CD4-positive, alpha-beta T cell treated with Interleukin-17A for 1 hour (primary cell): ENCODE measurements around the gene INS.

Experiments
- DNase-seq: peaks from one replicate; pipeline ENCODE4 v3.0.0-alpha.2; 2020

The INS gene

DNA sequence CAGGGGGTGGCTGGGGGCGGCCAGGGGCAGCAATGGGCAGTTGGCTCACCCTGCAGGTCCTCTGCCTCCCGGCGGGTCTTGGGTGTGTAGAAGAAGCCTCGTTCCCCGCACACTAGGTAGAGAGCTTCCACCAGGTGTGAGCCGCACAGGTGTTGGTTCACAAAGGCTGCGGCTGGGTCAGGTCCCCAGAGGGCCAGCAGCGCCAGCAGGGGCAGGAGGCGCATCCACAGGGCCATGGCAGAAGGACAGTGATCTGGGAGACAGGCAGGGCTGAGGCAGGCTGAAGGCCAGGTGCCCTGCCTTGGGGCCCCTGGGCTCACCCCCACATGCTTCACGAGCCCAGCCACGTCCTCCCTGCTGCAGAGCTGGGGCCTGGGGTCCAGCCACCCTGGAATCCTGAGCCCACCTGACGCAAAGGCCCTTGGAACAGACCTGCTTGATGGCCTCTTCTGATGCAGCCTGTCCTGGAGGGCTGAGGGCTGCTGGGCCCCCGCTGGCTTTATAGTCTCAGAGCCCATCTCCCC, at the start of gene INS:
INS (minus strand) TSS at position 474 of the 524 bp plus-strand sequence; CDS start at position 236, 238 bp downstream.
- DNase-seq: no peak

DNA sequence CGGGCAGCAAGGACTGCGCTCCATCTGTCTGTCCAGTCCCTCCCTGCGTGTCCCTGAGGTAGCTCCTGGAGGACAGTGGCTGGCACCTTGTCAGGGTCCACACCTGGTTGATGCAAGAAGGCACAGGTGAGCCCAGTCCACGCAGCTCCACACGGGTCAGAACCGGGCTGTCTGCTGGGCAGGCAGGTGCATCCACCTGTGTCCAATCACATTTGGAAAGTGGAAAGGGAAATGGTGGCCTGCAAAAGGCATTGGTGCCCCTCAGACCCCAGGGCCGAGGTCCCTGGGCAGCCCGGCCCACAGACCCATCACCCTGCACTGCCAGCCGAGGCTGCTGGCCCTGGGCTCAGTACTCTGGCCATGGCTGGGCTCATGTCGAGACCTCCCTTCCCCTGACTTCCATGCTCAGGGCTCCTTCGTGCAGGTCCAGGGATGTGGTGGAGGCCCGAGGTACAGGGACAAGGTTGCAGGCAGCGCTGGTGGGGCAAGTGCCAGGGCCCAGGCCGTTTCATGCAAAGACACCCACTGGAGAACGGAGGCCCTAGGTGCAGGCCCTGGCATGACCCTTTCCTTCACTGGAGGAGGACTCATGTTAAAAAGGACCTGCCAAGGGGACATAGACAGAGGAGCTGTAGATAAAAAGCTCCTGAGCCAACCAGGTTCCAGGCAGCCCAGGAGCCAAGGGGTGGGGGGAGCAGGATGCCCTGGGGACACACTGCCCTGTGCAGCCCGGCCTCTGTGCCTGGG, 49.5 kb upstream of the INS start:
- no peak for DNase-seq

DNA sequence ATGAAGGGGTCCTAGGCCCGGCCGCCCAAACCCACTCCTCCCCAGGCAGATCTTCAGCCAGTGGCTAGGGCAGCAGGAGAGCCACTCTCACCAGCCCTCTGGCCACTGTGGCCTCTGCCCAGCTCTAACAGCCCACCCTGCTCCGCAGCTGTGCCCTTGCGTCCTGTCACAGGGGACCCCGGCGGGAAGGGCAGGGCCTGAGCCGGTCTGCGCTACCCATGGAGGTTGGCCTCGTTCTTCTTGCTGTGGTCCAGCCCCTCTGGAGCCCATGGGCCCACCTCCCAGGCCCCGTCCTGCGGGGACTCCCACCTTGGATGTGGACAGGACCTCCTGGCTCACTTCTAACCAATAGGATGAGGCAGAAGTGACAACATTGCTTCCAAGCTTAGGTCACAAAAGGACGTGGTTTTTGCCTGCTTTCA, 48.9 kb upstream of the INS start:
- DNase-seq: no peak

DNA sequence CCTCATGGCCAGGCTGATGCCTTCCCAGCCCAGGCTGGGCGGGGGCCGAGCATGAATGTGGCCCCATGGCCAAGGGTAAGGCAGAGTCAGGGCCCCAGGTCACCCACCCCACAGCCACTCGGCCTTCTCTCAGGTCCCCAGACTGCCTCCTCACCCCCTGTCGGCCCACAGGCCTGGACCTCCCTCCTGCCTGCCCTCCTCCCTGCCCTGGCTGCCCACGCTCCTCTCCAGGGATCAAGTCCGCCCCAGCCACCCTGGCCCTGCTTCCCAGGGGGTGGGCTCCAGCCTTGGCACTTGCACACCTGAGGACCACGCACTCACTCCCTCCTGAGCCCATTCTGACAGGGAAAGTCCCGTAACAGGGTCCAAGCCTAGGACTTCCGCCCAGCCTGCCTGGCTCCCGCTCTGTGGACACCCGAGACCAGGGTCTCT, 48.4 kb upstream of the INS start:
- no peak for DNase-seq

DNA sequence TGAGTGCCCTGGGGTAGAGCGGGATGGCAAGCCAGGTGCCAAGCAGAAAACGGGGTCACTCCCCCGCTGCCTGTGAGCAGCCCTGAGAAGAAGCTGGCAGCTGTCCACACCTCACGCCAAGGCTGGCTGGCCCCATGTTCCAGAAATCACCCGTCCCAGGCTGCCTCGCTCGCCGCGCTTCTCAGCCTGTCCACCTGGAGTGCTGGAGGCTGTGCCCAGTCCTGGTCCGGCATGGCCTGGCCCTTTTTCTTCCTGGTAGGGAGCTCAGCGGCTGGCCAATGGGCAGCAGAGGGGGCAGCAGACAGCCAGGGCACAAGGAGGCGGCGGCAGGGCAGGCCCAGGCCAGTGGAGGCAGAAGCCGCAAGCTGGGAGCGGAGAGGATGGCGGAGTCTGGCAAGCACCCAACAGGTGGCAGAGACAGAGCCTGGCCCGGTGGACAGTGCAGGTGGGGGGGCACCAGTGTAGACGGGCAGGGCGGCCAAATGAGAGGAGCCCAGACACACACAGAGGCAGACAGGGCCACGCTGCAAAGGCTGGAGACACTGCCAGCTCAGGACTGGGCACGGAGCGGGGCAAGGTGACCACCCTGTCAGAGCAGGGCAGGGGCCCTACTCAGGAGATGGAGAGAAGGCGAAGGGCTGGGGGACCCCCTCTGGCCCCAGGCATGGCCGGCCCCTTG, 47.8 kb upstream of the INS start:
- DNase-seq: no peak

DNA sequence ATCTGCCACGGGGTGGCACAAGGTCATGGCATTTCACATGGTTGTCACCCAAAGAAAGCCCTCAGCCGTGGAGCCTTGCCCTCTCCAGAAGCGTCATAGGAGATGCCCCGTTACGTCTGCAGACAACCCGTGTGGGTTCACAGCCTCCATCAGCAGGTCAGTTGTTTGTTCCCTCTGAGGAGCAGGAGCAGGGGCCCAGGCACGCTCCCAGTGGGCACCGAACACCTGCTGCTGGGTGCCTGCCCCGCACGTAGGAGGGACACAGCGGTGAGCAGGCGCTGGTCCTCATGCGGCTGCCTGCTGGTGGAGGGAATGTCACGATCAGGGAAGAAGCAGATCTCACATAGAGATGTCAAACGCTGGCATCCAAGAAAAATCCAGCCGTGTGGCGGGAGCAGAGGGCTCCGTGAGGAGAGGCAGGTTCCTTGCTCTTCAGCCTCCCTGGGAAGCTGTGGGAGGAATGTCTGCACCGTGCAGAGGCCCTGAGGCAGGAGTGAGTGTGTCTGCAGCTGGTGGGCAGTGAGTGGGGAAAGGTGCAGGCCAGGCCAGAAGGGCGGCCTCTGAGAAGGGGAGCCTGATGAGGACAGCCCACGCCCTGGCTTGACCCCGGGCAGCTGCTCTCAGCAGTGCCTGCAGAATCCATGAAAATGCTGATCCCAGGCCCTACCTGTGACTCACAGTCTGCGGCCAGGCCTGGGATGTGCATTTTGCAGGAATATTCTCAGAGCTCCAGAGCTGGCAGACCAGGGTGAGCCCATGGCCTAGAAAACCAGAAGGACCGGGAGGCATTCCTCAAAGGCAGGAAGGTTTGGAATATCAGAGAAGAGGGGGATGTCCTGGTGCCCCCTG, 47.0 kb upstream of the INS start:
- no peak for DNase-seq

DNA sequence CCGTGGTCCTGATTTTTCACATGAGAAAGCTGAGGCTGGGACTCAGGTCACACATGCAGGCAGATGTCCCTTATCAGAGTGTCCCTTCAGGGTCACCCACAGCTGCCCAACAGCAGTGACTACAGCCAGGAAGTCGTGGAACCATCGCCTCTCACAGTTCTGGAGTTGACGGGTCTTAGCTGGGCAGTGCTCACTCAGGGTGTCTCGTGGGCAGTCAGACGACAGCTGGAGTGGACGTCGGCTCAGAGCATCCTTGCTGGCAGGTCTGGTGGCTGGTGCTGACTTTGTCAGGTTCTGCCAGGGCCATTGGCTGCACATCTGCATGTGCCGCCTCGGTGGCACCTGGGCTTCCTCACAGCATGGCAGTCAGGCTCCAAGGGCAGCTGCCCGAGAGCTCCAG, 46.2 kb upstream of the INS start:
- DNase-seq: no peak

DNA sequence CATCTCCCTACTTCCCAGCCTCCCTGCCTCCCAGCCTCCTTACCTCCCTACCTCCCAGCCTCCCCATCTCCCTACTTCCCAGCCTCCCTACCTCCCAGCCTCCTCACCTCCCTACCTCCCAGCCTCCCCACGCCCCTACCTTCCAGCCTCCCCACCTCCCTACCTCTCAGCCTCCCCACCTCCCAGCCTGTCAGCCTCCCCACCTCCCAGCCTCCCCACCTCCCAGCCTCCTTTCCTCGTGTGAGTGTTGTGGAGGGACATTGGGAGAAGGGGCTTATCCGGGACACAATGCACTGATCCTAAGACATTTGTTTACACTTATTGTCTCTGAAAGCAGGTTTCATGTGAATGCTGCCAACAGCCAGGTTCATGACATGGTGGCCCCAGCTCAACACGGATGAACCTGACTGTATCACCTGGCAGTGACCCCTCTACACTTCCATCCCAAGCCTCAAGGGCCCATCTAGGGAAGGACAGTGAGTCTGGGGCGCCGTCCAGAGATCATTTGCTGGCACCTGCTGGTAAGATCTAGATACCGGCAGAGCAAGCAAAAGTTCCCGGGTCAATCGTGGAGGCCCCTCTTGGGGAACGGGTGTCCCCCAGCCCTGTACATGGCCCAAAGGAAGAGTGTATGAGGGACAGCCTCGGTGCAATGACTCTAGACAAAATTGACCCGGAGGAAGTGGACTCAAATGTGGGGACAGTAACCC, 45.1 kb upstream of the INS start:
- DNase-seq: no peak

DNA sequence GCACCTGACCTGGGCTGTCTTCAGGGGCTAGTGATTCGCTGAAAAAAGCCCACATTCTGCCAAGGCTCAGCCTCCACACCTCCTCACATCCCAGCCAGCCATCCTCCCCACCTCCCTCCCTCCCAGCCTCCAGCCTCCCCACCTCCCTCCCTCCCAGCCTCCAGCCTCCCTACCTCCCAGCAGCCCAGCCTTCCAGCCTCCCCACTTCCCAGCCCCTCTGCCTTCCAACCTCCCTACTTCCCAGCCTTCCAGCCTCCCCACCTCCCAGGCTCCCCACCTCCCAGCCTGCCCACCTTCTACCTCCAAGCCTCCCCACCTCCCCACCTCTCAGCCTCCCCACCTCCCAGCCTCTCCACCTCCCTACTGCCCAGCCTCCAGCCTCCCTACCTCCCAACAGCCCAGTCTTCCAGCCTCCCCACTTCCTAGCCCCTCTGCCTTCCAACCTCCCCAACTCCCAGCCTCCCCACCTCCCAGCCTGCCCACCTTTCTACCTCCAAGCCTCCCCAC, 44.3 kb upstream of the INS start:
- DNase-seq: no peak

DNA sequence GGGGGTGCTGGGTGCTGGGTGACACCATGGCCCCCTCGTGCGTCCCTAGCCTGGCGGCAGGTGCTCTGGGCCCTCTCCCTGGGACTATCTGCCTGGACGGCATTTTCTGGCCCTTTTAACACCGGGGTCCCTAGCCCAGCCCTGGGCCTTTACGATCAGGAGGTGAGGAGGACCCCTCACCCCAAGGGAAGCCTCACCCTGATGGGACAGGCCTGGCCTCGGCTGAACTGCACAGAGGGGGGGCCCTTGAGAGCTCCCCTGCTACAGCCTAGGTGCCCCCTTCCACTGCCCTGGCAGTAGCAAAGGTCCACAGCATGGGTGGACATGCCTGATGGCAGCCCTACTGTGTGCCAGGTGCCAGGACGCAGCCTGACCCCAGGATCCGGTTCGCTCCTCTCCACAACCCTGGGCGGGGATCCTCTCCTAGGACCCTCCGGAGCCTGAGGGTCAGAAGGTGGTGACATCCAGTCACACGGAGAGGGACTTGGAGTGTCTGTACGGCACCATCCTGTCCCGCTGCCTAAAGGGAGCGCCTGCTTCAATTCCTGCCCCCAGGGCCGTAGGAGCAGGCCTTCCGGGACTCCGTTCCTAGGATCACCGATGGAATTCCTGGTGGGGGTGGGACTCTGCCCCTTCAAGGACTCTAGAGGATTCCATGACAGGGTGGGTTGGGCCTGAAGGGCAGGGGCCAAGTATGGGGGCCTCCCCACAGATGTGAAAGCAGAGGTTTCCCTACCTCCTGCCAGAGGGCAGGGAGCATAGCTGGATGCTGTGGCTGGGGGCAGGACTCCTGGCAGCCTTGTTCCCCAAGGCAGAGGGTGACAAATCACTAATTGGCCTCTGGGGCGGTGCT, 43.6 kb upstream of the INS start:
- no peak for DNase-seq

DNA sequence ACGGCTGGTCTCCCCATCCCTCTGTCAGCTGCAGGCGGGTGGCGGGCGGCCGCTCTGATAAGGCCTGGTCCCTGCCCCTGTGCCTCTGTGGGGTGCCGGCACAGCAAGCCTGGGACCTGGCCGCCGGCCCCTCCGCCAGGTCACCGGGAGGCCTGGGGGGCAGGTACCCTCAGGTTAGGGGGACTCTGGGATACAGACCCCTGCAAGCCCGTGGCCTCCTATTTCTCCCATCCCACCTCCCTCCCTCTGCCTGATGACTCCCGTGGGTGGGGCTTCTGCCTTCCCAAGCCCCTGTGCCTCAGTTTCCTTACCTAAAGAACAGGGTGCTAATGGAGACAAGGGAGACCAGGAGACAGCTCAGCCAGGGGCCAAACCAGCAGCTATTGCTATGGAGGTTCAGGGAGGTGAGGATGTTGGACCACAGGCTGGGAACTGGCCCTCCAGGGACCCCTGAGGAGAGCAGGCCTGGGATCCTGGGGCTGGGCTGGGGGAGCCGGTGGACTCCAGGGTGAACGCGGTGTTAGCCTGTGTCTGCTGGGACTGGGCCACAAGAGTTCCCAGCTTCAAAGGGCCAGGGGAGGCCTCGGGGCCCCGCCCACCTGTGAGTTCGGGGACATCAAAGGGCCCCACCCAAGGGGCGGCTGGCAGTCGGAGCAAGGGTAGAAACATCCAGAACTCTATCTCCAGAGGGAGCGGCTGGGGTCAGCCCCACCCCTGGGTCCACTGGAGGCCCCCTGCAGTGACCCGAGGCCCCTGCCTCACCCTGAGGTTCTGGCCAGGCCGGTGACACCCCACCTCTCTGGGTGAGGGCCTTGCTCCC, 42.6 kb upstream of the INS start:
- no peak for DNase-seq

DNA sequence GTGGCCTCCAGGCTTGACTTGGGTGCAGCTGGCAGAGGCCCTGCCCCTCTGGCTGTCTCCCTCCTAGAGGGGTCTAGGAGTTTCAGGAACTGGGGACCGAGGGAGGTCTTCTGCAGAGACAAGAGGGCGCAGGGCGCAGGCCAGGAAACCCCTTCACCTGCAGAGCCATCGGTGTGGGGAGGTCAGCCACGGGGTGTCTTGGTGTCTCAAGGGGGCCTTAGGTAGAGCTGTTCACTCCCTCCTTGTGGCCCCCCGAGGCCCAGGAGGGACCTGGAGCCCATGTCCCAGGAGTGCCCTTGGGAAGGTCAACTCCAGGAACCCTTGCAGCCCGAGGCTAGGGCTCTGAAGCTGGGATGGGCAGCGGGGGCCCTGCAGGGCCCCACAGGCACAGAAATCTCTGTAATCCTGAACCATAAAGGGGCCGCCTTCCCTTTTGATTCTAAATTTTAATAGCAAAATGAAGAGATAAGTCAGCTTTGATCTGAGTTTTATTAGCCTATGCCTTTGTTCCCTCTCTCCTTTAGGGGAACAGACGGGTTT, 42.0 kb upstream of the INS start:
- DNase-seq: no peak

DNA sequence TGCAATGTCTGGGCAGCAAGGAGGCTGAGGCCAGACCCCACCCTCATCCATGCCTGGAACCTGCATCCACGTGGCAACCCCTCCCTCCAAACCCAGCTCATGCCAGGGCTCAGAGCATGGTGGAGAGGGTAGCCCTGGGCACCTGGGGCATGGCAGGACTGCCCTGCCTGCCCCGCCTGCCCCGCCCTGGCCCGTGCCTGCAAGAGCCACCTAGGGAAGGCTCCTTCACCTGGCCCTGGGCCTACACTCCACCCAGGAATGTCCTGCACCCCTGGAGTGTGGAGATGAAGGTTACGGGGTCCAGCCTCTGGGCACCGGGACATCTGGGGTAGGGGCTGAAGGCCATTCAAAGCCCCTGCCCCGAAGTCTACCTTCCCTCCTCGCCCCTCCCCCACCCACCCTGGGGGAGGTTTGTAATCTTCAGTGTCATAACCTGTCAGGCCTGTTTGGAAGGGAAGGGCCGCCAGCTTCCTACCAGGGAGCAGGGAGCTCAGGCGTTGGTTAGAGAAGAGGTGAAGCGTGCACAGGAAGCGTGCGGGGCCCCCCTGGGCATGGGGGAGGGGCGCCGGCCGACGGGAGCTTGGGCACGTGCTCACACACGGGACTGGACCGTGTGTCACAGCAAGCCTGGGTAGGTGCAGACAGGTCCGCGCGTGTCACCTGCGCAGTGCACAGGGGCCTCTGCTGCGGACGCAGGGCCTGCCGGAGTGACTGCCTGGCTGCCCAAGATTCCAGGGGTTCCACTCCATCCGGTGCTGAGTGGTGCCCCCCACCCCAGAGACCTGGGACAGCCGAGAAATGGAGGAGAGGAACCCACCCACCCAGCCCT, 41.3 kb upstream of the INS start:
- DNase-seq: no peak

DNA sequence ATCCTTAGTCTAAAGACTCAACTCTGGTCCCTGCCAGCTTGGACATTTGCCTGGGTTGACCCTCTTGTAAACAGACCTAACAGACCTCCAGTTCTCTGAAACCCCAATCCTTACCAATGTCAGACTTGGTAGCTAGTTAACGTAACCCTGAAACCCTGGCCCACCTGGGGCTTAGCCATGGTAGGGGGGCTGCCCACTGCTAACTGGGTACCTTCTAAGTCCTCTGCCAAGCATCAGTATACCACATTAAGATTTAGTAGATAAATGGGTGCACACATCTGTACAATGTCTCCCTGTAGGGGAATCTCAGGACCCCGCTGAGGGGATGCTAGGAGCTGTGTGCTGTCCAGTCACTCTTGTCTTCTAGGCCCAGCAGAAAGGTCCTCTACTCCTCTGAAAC, 40.5 kb upstream of the INS start:
- DNase-seq: no peak

DNA sequence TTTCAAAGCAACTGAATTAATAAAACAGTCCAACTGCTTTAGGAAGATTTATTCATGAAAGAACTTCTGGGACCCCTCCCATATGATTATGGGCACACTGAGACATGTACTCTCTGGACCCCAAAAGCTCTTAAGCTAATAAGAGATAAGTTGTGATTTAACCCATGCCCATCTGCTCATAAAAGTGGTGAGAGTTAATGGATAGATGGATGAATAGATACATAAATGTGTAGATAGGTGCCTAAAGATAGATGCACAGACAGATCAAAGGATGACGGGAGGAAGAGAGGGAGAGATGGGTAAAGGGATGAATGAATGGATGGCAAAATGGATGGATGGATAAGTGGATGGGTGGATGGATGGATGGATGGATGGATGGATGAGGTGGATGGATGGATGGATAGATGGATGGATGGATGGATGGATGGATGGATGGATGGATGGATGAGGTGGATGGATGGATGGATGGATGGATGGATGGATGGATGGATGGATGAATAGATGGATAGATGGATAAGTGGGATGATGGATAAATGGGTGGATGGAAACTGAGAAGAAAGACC, 40.0 kb upstream of the INS start:
- DNase-seq: no peak

DNA sequence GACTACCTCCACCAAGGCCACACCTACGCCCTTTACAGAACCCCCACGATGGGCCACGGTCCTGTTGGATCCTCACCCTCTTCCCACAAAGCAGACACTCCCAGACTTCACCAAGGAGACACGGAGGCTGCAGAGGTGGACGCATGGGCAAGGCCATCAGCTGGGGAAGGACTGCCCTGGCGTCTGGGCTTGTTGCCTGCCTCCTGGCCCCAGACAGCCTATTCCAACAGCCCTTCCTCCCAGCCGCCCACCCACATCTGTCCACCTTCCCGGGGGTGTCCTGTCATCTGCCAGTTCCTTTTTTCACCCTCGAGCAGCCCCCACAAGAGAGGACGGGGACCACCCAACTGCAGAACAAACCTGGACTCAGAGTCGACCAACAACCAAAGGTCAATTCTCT, 39.5 kb upstream of the INS start:
- no peak for DNase-seq

DNA sequence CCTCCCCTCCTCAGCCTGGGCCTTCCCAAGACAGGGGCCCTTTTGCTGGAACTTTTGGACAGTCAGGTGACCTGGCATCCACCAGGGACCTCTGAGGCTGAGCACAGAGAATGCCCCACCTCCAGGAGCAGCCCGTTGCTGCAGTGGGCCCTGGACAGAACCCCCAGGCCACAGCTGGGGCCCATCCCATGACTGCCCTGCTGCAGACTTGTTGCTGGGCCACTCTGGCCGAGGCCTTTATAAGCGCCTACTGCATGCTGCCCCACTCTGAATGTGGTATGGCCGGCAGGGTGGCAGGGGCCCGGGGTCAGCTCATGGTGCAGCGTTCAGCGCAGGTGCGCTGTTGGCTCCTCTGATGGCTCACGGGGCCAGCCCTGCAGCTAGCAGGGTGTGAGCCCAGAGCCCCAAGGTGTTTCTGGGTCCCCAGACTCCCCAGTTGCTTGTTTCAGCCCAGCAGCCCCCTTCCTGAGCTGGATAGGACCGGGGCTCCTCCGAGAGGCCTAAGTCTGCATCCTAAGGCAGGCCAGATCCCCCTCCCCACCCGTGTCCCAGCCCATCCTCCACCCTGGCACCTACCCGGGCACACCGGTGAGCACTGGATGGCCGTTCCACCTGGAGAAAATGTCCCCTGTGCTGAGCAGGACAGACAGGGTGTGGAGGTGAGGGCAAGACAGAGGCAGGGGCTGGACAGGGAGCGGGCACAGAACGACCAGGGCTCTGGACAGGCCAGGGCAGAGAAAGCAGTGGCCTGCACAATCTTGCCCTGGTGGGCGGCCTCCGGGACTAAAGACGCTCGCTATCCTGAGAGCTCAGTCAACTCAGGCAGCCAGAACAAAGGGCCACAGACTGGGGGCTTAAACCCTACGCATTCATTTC, 38.7 kb upstream of the INS start:
- no peak for DNase-seq
